ENCODE measurements around the gene PP2D1.

Gene PP2D1

GRCh38 chr3:19947549-19948225 is 64.4 kb downstream of the PP2D1 start:
- peak; percentile 77 for DNase-seq (ENCODE audit: low read depth)
- TF ChIP-seq CTCF (IDR thresholded peaks at IDR 0.05; ENCODE audit: insufficient read depth, low read depth, low read length, missing control alignments), result no peak
- H3K4me3 ChIP-seq (ENCODE audit: low read length), result peak overlapping the region; percentile 81

GRCh38 chr3:19946832-19947548 is 65.1 kb downstream of the PP2D1 start, which contains the start of gene RAB5A:
Gene RAB5A, plus strand, starts transcription at chr3:19947097. Its CDS starts 3,802 bp downstream, at chr3:19950899.
- no peak for TF ChIP-seq CTCF (IDR thresholded peaks at IDR 0.05; ENCODE audit: insufficient read depth, low read depth, low read length, missing control alignments)
- peak; percentile 99 for DNase-seq (ENCODE audit: low read depth)
- H3K4me3 ChIP-seq (ENCODE audit: low read length), result peak within 1 kb of the TSS; percentile 81

- no peak for TF ChIP-seq CTCF (IDR thresholded peaks at IDR 0.05; ENCODE audit: insufficient read depth, low read depth, low read length, missing control alignments)
- no peak for DNase-seq (ENCODE audit: low read depth)
- H3K4me3 ChIP-seq (ENCODE audit: low read length), result peak overlapping the region; percentile 81
Observed at GRCh38 chr3:19945969-19946831, 65.9 kb downstream of the PP2D1 start.

DNA sequence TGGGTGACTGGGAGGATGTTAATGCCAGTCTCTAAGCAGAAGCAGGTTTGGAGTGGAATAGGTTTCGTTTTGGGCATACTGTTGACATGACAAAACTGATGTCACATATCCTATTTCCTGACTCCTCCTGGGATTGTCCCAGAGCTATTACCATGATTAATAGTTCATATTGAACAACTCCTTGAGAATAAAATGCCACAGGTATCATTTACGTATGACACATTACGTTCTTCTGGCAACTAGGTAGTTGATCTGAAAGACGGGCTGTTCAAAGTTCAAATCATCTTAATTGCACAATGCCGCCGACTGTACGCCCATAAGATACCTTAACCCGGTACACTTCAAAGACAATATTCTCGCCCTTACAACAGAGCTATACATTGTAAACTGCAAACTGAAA is 66.5 kb downstream of the PP2D1 start:
- TF ChIP-seq CTCF (IDR thresholded peaks at IDR 0.05; ENCODE audit: insufficient read depth, low read depth, low read length, missing control alignments), result no peak
- no peak for DNase-seq (ENCODE audit: low read depth)

DNA sequence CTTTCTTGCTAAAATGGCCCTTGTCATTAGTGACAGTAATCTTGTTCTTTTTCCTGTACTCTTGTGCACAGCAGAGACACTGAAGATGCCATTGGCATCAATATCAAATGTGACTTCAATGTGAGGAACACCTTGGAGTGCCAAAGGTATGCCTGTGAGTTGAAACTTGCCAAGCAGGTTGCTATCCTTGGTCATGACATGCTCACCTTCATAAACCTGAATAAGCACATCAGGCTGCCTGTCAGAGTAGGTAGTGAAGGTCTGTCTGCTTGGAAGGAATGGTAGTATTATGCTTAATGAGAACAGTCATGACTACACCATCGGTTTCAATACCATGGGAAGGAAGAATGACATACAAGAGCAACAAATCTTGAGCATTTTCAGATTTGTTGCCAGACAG is 71.4 kb downstream of the PP2D1 start:
- H3K4me3 ChIP-seq (ENCODE audit: low read length), result no peak overlapping the region
- peak; percentile 78 for DNase-seq (ENCODE audit: low read depth)
- TF ChIP-seq CTCF (IDR thresholded peaks at IDR 0.05; ENCODE audit: insufficient read depth, low read depth, low read length, missing control alignments), result no peak

More for the DNA sequence above, 66.5 kb downstream of the PP2D1 start:
- H3K4me3 ChIP-seq (ENCODE audit: low read length), result no peak overlapping the region

GRCh38 chr3:19938295-19938627 is 73.8 kb downstream of the PP2D1 start:
- no peak for TF ChIP-seq CTCF (IDR thresholded peaks at IDR 0.05; ENCODE audit: insufficient read depth, low read depth, low read length, missing control alignments)
- DNase-seq (ENCODE audit: low read depth), result no peak
- no peak overlapping the region for H3K4me3 ChIP-seq (ENCODE audit: low read length)
